NB4 (cell line): Measurements from ENCODE around the gene HARBI1.

Source experiments
- DNase-seq: peaks from one replicate; pipeline ENCODE4 v3.0.0; 2010; ENCODE audit warnings: low read depth
- H3K4me3 ChIP-seq: one replicate; pipeline ENCODE4 v1.5.1; 2011; ENCODE audit warnings: mild to moderate bottlenecking, low read depth, low read length, moderate library complexity
- CTCF ChIP-seq: IDR thresholded peaks from one replicate; pipeline ENCODE4 v1.5.1; 2012; ENCODE audit warnings: low read depth, low read length
- MAX ChIP-seq: IDR thresholded peaks from 2 replicates; pipeline ENCODE4 v1.6.1; 2011; ENCODE audit warnings: low read depth, low read length
- MYC ChIP-seq: IDR thresholded peaks from 2 replicates; pipeline ENCODE4 v1.6.1; 2011; ENCODE audit warnings: low read depth, low read length
- POLR2A ChIP-seq: IDR thresholded peaks from 2 replicates; pipeline ENCODE4 v1.6.1; 2011; ENCODE audit warnings: mild to moderate bottlenecking; ENCODE audit not compliant: insufficient read length; ENCODE audit errors: extremely low read depth

The HARBI1 gene

GRCh38 chr11:46597609-46598219 lies 19.3 kb downstream of the HARBI1 start:
- no peak for TF ChIP-seq MYC
- no peak overlapping the region for H3K4me3 ChIP-seq
- DNase-seq = peak; percentile 18

GRCh38 chr11:46597155-46597554 lies 19.9 kb downstream of the HARBI1 start:
- no peak for TF ChIP-seq MAX
- no peak for TF ChIP-seq MYC
- no peak for TF ChIP-seq POLR2A
- no peak for TF ChIP-seq CTCF
- no peak overlapping the region for H3K4me3 ChIP-seq
- DNase-seq = no peak

GRCh38 chr11:46594785-46595184 lies 22.2 kb downstream of the HARBI1 start:
- H3K4me3 ChIP-seq = peak overlapping the region; percentile 97
- TF ChIP-seq POLR2A = no peak
- no peak for DNase-seq

- no peak for DNase-seq
- TF ChIP-seq CTCF = no peak
- TF ChIP-seq MYC = no peak; the same call in 1 of the 2 replicates
- TF ChIP-seq POLR2A = no peak
- TF ChIP-seq MAX = no peak
- H3K4me3 ChIP-seq = peak overlapping the region; percentile 97
Observed at GRCh38 chr11:46594374-46594700, 22.7 kb downstream of the HARBI1 start.

- TF ChIP-seq MAX = peak; percentile 66; the same call in 1 of the 2 replicates
- no peak for TF ChIP-seq CTCF
- peak; percentile 69; the same call in 1 of the 2 replicates for TF ChIP-seq MYC
- peak; percentile 55 for TF ChIP-seq POLR2A
- H3K4me3 ChIP-seq = peak within 1 kb of the TSS; percentile 97
- DNase-seq = peak; percentile 95
Observed at GRCh38 chr11:46593550-46594373, 23.3 kb downstream of the HARBI1 start, which contains the start of gene AMBRA1. AMBRA1 (minus strand) TSS chr11:46594023; CDS start chr11:46548380, 45,643 bp downstream.

GRCh38 chr11:46590740-46591605 lies 26.1 kb downstream of the HARBI1 start:
- no peak for DNase-seq
- no peak for TF ChIP-seq MYC
- no peak for TF ChIP-seq POLR2A
- TF ChIP-seq CTCF = no peak
- peak overlapping the region; percentile 41 for H3K4me3 ChIP-seq
